Gastrocnemius medialis (tissue), 4 donors: ENCODE measurements around the gene GCK. TPM values are rescaled to one million over a fixed set of nuclear protein-coding genes. Genes with fewer than 3 reads are reported as not detected.

Experiments
- ATAC-seq, 2 donors: fragments of 150-250 bp; one replicate each; pipeline ENCODE4 v1.9.1; 2016
- DNase-seq, 2 donors: peaks; one replicate each; pipeline ENCODE4 v3.0.0-alpha.2; 2019
- H3K27ac ChIP-seq, 4 donors: fragments of 200-600 bp; sonication (generic); 1 replicate in 1 of 4; 2 replicates in 3 of 4; pipeline ENCODE4 v1.5.1; 2016 to 2018; ENCODE audit warnings: mild to moderate bottlenecking in 2 of 4, moderate library complexity in 1 of 4
- H3K27me3 ChIP-seq, 3 donors: fragments of 200-600 bp; sonication (generic) in 2 of 3; 1 replicate in 1 of 3; 2 replicates in 2 of 3; pipeline versions ENCODE4 v1.5.1 to v1.6.0; 2016 to 2019; ENCODE audit warnings: mild to moderate bottlenecking in 1 of 3, moderate library complexity in 1 of 3
- H3K36me3 ChIP-seq, 2 donors: fragments of 200-600 bp; sonication (generic) in 1 of 2; one replicate each; pipeline ENCODE4 v1.5.1; 2017 to 2018
- H3K4me1 ChIP-seq, 2 donors: fragments of 200-600 bp; sonication (generic) in 1 of 2; one replicate each; pipeline ENCODE4 v1.5.1; 2016 to 2017; ENCODE audit warnings: mild to moderate bottlenecking in 2 of 2
- H3K4me3 ChIP-seq, 4 donors: fragments of 200-600 bp; sonication (generic) in 3 of 4; 1 replicate in 1 of 4; 2 replicates in 3 of 4; pipeline ENCODE4 v1.5.1; 2016 to 2019; ENCODE audit warnings: mild to moderate bottlenecking in 2 of 4
- H3K9me3 ChIP-seq, 3 donors: fragments of 200-600 bp; sonication (generic) in 2 of 3; 1 replicate in 1 of 3; 2 replicates in 2 of 3; pipeline ENCODE4 v1.5.1; 2016 to 2019
- CTCF ChIP-seq, 5 experiments: fragments of 450-650 bp in 3 of 5; fragments of 200-600 bp in 2 of 5; sonication (generic) in 2 of 5; IDR thresholded peaks in 4 of 5; conservative IDR thresholded peaks in 1 of 5; 1 replicate in 4 of 5; 2 replicates in 1 of 5; pipeline ENCODE4 v1.5.1; 2016 to 2019; ENCODE audit warnings: antibody characterized with exemption in 5 of 5, mild to moderate bottlenecking in 3 of 5, moderate library complexity in 3 of 5
- POLR2A ChIP-seq, 2 donors: fragments of 450-650 bp; IDR thresholded peaks; one replicate each; pipeline ENCODE4 v1.6.1; 2017; ENCODE audit warnings: antibody characterized with exemption in 2 of 2, mild to moderate bottlenecking in 2 of 2, moderate library complexity in 2 of 2
- in situ Hi-C, 4 donors: fragments of 200-750 bp; cut with MboI; loops; one replicate each; pipeline versions ENCODE4 v1.15.0 to v1.8.0; 2017; ENCODE audit warnings: low sequenced_read_pairs in 4 of 4
- intact Hi-C: fragments of 100-400 bp; cut with DNase I; formaldehyde crosslinking; loops from one replicate; pipeline ENCODE4 v1.15.1; 2023; ENCODE audit warnings: low total_unique reads
- total RNA-seq, 4 donors: library from RNA; depleted of rRNA; stranded (reverse); fragments of >200 nt; gene quantifications; one replicate each; pipeline versions ENCODE4 v1.1.0 to v1.2.3, GENCODE V29; 2016

Gene GCK
- total RNA-seq, 4 donors from 2014 or later = 0.33 TPM; not detected in 3

GRCh38 chr7:44212581-44213184 lies 23.4 kb upstream of the GCK start:
- in situ Hi-C loops = loop anchor here in 1 of 4 donors (25.0 kb wide), 1 partner anchor 275 kb away; the partner anchor contains the start of gene NUDCD3
- peaks cover 15 to 17% of the 10 kb centered on the region in 2 donors for H3K4me1 ChIP-seq
- intact Hi-C loops = no loop called here
- no peak for TF ChIP-seq POLR2A (IDR thresholded peaks at IDR 0.05)
- TF ChIP-seq CTCF (IDR thresholded peaks at IDR 0.05 in 4 of 5, conservative IDR thresholded peaks at IDR 0.05 in 1 of 5) = no peak
- H3K9me3 ChIP-seq = no peaks in the 10 kb centered on the region
- peak; percentile 49 to 51 for ATAC-seq
- no peak overlapping the region for H3K4me3 ChIP-seq
- peak; percentile 24 to 40 for DNase-seq
- H3K27me3 ChIP-seq = no peaks in the 10 kb centered on the region
- H3K27ac ChIP-seq = peak overlapping the region in 2 of 4 donors; percentile 27 to 30
- peaks cover 0 to 51% of the 10 kb centered on the region in 2 donors for H3K36me3 ChIP-seq

GRCh38 chr7:44212018-44212417 lies 22.8 kb upstream of the GCK start:
- peak in 1 of 2 donors; percentile 3 for DNase-seq
- intact Hi-C loops (no loop called here), in situ Hi-C loops (loop anchor here in 1 of 4 donors (25.0 kb wide), 1 partner anchor 275 kb away; the partner anchor contains the start of gene NUDCD3)

GRCh38 chr7:44211126-44211675 lies 22.0 kb upstream of the GCK start:
- in situ Hi-C loops = loop anchor here in 1 of 4 donors (25.0 kb wide), 1 partner anchor 276 kb away; the partner anchor contains the start of gene NUDCD3

More at GRCh38 chr7:44212018-44212417, 22.8 kb upstream of the GCK start:
- H3K36me3 ChIP-seq = peaks cover 0 to 58% of the 10 kb centered on the region in 2 donors
- no peaks in the 10 kb centered on the region for H3K9me3 ChIP-seq
- H3K27ac ChIP-seq = no peak overlapping the region
- no peaks in the 10 kb centered on the region for H3K27me3 ChIP-seq
- ATAC-seq = no peak
- H3K4me1 ChIP-seq = peaks cover 12 to 17% of the 10 kb centered on the region in 2 donors
- TF ChIP-seq POLR2A (IDR thresholded peaks at IDR 0.05) (no peak), CTCF (IDR thresholded peaks at IDR 0.05 in 4 of 5, conservative IDR thresholded peaks at IDR 0.05 in 1 of 5) (no peak)
- H3K4me3 ChIP-seq = no peak overlapping the region

GRCh38 chr7:44210107-44210506 lies 20.9 kb upstream of the GCK start:
- no peaks in the 10 kb centered on the region for H3K27me3 ChIP-seq
- H3K4me3 ChIP-seq = no peak overlapping the region
- peak in 1 of 2 donors; percentile 6 for DNase-seq
- no peak overlapping the region for H3K27ac ChIP-seq
- in situ Hi-C loops (loop anchor here in 1 of 4 donors (25.0 kb wide), 1 partner anchor 277 kb away; the partner anchor contains the start of gene NUDCD3), intact Hi-C loops (no loop called here)
- ATAC-seq = no peak
- peaks cover 0 to 77% of the 10 kb centered on the region in 2 donors for H3K36me3 ChIP-seq
- no peaks in the 10 kb centered on the region for H3K9me3 ChIP-seq
- H3K4me1 ChIP-seq = peaks cover 4 to 9% of the 10 kb centered on the region in 2 donors
- TF ChIP-seq CTCF (IDR thresholded peaks at IDR 0.05 in 4 of 5, conservative IDR thresholded peaks at IDR 0.05 in 1 of 5) (no peak), POLR2A (IDR thresholded peaks at IDR 0.05) (no peak)

More at GRCh38 chr7:44211126-44211675, 22.0 kb upstream of the GCK start:
- intact Hi-C loops = no loop called here
- Histone ChIP-seq H3K4me1 (peaks cover 4 to 11% of the 10 kb centered on the region in 2 donors), H3K27me3 (no peaks in the 10 kb centered on the region), H3K27ac (no peak overlapping the region), H3K4me3 (no peak overlapping the region), H3K36me3 (peaks cover 0 to 66% of the 10 kb centered on the region in 2 donors), H3K9me3 (no peaks in the 10 kb centered on the region)
- ATAC-seq (no peak), DNase-seq (peak in 1 of 2 donors; percentile 5)
- TF ChIP-seq CTCF (IDR thresholded peaks at IDR 0.05 in 4 of 5, conservative IDR thresholded peaks at IDR 0.05 in 1 of 5) (no peak), POLR2A (IDR thresholded peaks at IDR 0.05) (no peak)
